SK-N-SH treated with all-trans-retinoic acid at 6 μM for 48 hours (cell line): Measurements from ENCODE around the gene NPFFR1.
"Not testable (repeated sequence)": the region's sequence is repeated elsewhere in the genome, so short reads cannot be mapped to it uniquely, and the experiment has no call there.

Source experiments
- ARNTL ChIP-seq: fragments of 450-650 bp; formaldehyde crosslinking; IDR thresholded peaks from 2 replicates; pipeline ENCODE4 v1.5.0; 2020; ENCODE audit warnings: low read depth, mild to moderate bottlenecking, moderate library complexity, borderline replicate concordance
- BACH2 ChIP-seq: fragments of 250-450 bp; sonication (Bioruptor Pico); IDR thresholded peaks from 2 replicates; pipeline ENCODE4 v1.9.0; 2021; ENCODE audit warnings: mild to moderate bottlenecking, borderline replicate concordance
- CREB5 ChIP-seq: fragments of 250-450 bp; sonication (Bioruptor Pico); IDR thresholded peaks from 2 replicates; pipeline ENCODE4 v1.5.1; 2020; ENCODE audit warnings: low read depth, mild to moderate bottlenecking, moderate library complexity
- CSRNP3 ChIP-seq: fragments of 250-450 bp; sonication (Bioruptor Pico); IDR thresholded peaks from 2 replicates; pipeline ENCODE4 v1.5.1; 2021; ENCODE audit warnings: mild to moderate bottlenecking, moderate library complexity
- ISL1 ChIP-seq: fragments of 250-450 bp; sonication (Bioruptor Pico); IDR thresholded peaks from 2 replicates; pipeline ENCODE4 v2.1.2; 2022; ENCODE audit warnings: mild to moderate bottlenecking, moderate library complexity
- OSR1 ChIP-seq: fragments of 250-450 bp; sonication (Bioruptor Pico); IDR thresholded peaks from 2 replicates; pipeline ENCODE4 v1.8.0; 2022; ENCODE audit warnings: moderate library complexity, mild to moderate bottlenecking, inconsistent platforms
- PATZ1 ChIP-seq: fragments of 250-450 bp; sonication (Bioruptor Pico); IDR thresholded peaks from 2 replicates; pipeline ENCODE4 v1.8.0; 2020; ENCODE audit warnings: mild to moderate bottlenecking, moderate library complexity, borderline replicate concordance
- RARB ChIP-seq: fragments of 250-450 bp; sonication (Bioruptor Pico); IDR thresholded peaks from 2 replicates; pipeline ENCODE4 v1.8.0; 2021; ENCODE audit warnings: mild to moderate bottlenecking, moderate library complexity
- ZFP3 ChIP-seq: fragments of 250-450 bp; sonication (Bioruptor Pico); IDR thresholded peaks from 2 replicates; pipeline ENCODE4 v1.5.0; 2020; ENCODE audit warnings: mild to moderate bottlenecking, moderate library complexity
- ZNF565 ChIP-seq: fragments of 450-650 bp; formaldehyde crosslinking; conservative IDR thresholded peaks from 2 replicates; pipeline ENCODE4 v1.5.0; 2020; ENCODE audit warnings: low read depth, mild to moderate bottlenecking, moderate library complexity
- ZNF8 ChIP-seq: fragments of 450-650 bp; formaldehyde crosslinking; IDR thresholded peaks from 2 replicates; pipeline ENCODE4 v1.5.0; 2020; ENCODE audit warnings: mild to moderate bottlenecking, moderate library complexity

- TF ChIP-seq ZFP3 (CRISPR knock-in tag); OSR1; ARNTL (CRISPR knock-in tag); CSRNP3 (CRISPR knock-in tag); BACH2 (CRISPR knock-in tag); PATZ1 (CRISPR knock-in tag); ZNF565; ISL1 (CRISPR knock-in tag); CREB5 (CRISPR knock-in tag); ZNF8 (CRISPR knock-in tag); RARB (CRISPR knock-in tag): not testable (repeated sequence)
Observed at GRCh38 chr10:70237958-70238536, 45.8 kb downstream of the NPFFR1 start.
